Stromal cell of bone marrow (primary cell): ENCODE measurements around the gene ZFP62.
A peak's percentile ranks its signal among the peaks of the same experiment; 100 is the strongest.
"Not testable (repeated sequence)": the region's sequence is repeated elsewhere in the genome, so short reads cannot be mapped to it uniquely, and the experiment has no call there.

ENCODE experiments used
- DNase-seq: peaks from one replicate; pipeline ENCODE4 v3.0.0-alpha.2; 2012; ENCODE audit warnings: low read depth

Gene ZFP62

DNA sequence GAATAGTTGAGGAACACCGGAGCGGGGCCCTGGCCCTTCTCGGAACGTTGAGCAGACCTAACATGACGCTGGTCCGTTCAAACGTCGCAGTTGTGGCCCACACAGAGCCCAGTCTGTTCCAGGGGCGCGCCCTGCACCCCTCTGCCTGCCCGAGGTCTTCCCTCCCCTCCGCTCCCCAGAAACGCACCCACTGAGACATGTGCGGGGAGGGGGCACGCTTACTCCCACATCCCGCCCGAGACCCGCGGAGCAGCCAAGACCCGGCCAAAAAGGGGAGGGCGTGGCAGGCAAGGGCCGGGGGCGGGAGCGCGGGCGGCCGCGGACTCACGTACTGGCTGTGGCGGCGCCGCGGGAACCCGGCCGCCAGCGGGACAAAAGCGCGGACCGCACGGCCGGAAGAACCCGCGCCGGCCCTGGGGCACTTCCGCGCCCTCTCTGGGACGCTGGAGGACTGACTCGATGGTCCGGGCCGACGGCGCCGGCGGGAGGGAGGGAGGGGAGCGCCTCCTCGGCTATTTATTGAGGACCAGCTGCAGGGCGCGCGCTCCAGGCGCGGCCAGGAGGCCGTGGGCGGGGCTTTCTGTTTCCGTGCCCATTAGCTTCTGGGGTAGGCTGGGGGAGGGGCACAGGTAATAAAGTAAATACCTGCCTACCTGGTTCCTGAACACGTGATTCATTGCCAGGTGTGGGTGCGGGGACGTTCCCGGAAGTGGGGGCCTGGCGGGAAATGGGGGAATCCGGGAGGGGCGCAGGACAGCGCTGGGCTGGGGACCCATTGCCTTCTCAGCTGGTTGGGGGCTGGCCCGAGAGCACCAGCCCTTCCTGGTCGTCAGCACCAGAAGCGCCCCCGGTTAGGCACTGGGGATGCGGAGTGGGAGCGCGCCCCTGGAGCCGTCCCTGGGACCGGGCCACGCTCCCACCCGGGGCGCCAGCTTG lies at the start of gene ZFP62:
Gene ZFP62 (minus strand): TSS at position 390 of the 936 bp plus-strand sequence. CDS start 57 bp downstream, at position 333.
- peak; percentile 80 for DNase-seq

DNA sequence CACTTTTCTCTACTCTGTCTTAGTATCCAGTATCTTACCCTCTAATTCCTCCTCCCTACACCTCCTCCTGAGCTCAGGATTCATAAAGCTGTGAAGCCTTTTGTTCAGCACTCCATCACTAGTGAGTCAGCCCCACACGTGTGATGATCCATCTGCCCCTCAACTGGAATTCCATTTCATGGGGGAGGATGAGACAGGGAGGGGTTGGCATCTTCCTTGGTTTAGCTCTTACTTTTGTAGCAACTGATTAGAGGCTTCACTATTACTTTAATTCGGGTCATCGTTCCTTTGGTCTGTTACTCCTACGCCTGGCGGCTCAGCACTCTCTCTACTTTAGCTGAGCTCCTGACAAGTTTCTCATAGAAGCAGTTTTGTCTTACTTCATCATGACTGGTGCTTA lies 49.7 kb upstream of the ZFP62 start:
- no peak for DNase-seq

GRCh38 chr5:180910182-180910581 lies 49.1 kb upstream of the ZFP62 start:
- no peak for DNase-seq

DNA sequence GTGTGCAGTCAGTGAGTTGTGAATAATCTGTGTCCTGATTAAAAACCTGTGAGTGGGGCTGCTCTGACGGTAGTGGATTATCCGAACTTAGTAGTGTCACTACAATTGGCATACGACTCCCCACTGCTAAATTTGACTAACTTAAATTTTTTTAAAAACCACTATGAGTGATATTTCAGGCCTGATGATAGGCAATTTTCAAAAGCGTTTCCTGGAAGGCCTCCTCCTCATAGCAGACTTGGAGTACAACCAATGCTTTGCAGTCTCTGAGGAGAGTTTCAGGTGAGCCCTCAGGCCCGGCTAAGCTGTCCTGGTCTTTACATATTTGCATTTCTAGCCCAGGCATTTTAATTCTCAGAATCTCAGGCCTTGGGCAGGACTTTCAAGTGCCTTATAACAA lies 48.7 kb upstream of the ZFP62 start:
- no peak for DNase-seq

DNA sequence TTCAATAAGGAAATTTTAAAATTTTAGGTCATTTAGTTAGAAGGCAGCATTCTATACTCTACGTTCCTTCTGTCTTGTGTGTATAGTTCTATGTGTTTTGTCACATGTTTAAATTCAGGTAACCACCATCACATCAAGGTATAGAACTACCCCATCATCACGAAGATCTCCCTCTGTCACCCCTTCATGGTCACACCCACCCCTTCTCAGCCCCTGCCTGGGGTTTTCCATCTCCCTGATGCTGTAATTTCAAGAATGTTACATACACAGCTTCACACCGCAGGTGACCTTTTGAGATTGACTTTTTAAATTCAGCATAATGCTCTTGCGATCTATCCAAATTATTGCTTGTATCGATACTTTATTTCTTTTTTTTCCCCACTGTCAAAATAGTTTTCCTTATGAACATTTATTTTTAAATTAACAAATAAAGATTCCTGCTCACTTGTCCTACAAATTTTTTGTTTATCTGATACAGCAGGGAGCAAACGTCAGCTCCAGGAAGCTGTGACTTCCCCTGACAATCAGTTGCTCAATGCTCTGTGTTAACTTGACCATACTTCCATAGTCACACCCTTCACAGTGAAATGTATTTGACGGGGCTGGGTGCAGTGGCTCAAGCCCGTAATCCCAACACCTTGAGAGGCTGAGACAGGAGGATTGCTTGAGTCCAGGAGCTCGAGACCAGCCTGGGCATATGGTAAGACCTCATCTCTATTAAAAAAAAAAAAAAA lies 48.1 kb upstream of the ZFP62 start:
- DNase-seq: no peak

DNA sequence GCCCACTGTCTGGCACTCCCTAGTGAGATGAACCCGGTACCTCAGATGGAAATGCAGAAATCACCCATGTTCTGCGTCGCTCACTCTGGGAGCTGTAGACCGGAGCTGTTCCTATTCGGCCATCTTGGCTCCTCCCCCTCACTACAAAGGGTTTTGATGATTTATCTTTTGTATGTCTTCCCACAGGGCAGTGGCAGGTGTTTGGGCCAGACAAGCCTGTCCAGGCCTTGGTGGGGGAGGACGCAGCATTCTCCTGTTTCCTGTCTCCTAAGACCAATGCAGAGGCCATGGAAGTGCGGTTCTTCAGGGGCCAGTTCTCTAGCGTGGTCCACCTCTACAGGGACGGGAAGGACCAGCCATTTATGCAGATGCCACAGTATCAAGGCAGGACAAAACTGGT lies 47.3 kb upstream of the ZFP62 start:
- no peak for DNase-seq

- no peak for DNase-seq
These were observed 40.4 kb upstream of the ZFP62 start for GRCh38 chr5:180901319-180902009.

DNA sequence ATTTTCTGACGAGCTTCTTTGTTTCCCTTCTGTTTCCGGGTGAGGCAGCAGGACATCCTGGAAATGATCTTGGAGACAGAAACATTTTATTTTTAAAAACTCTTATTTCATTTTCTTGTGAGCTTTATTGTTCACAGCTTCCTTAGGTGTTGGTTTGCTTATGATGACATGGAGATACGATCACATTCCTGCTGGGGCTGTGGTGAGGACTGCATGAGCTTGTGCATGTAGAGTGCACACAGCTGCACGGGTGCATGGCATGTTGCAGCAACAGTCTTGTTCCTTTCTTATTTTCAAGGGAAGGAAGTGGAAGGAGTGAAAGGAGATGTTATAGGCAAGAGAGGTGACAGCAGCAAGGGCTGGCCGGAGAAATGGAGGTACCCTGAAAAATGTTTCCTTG lies 39.1 kb upstream of the ZFP62 start:
- DNase-seq: no peak

- no peak for DNase-seq
These were observed 37.7 kb upstream of the ZFP62 start, which contains the start of gene BTNL8 for GRCh38 chr5:180898621-180899246. Gene BTNL8 (plus strand): TSS chr5:180899159. CDS start chr5:180899311, 152 bp downstream.

- DNase-seq: not testable (repeated sequence)
These were observed 34.3 kb upstream of the ZFP62 start for GRCh38 chr5:180895330-180895729.

DNA sequence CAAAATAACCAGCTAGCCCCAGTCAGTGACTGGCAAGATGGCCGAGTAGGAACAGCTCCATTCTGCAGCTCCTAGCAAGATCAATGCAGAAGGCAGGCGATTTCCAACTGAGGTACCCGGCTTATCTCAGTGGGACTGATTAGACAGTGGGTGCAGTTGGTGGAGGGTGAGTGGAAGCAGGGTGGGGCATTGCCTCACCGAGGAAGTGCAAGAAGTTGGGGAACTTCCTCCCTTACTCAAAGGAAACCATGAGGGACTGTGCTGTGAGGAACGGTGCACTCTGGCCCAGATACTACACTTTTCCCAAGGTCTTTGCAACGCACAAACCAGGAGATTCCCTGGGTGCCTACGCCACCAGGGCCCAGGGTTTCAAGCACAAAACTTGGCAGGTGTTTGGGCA lies 28.3 kb upstream of the ZFP62 start:
- DNase-seq: no peak

GRCh38 chr5:180885845-180886529 lies 24.9 kb upstream of the ZFP62 start:
- DNase-seq: not testable (repeated sequence)

- DNase-seq: no peak
These were observed 14.9 kb upstream of the ZFP62 start for GRCh38 chr5:180875860-180876426.

DNA sequence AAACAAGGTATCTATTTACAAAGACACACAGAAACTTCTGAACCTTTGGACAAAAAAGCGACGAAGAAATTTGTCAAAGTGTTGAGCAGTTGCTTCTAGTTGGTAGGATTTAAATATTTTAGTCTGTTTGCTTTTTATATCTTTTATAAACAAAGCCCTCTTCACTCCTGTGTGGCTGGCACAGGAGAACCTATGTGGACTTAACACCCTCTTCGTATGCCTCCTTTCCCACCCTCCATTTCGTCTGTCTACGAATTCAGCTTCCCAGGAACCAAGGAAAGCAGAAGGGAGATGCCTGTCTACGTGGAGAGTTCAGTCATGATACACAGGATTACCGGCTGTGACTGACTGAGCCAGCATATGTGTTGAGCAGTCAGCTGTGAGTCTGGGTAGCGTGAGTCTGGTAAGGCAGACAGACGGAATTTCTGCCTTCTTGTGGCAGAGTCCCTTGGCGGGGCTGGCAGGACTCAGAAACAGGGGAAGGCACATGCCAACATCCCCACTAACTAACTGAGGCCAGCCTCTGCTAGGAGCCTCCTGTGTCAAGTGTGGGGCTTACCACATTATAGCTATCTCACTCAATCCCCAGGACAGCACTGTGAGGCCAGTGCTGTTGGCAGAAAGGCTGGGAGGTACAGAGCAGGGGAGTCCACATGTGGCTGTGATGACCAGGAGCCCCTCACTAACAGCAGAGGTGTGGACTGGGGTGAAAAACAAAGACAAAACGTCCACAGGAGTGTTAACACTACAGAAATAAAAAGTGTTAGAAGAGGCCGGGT lies 13.9 kb upstream of the ZFP62 start:
- DNase-seq: no peak

DNA sequence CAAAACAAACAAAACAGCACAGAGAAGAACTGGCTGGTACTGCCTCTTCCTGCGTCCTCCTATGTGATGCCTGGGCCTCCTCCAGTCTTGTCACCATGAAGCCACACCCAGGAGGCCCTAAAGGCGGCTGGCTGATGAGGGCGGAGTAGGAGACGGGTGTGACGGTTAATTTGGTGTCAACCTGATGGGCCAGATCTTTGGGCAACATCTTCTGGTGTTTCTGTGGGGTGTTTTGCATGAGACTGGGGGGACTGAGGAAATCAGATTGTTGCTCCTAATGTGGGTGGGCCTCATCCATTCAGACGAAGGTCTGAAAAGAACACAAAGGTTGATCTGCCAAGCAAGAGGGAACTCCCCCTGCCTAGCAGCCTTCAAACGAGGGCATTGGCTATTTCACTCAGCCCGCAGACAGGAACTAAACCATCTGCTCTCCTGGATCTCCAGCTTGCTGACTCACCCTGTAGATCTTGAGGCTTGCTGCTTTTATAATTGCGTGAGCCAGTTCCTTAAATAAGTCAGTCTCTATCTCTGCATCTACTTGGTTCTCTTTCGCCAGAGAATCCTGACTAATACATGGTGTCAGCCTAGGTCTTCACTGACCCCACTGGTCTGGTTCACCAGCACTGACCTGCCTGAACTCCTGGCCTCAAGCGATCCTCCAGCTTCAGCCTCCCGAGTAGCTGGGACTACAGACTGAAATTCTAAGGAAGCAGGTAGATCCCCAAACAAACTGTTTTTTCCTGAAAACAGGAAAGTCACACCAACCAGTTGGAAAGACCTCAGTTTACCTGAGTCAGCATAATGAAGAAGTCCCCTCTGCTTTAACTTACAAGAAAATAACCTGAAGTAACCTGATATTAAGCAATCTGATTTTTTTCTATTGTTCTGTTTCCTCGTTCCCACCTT lies 12.8 kb upstream of the ZFP62 start:
- DNase-seq: no peak

DNA sequence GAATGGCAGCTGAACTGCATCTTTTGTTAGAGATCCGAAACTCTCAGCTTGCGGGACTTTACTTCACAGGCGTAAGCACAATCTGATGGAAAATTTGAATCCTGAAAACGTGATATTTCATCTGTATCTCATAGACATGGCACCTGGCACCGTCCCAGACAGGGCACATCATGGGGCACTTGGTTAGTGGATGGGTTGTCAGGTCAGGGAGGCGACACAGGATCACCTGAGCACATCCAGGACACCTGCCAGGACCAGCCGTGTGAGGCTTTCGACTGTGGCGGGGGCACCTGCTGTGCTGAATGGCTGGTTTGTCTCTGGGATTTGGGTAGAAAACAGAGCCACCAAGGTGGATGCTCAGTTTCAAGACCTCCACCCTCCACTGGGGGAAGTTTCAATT lies 11.3 kb upstream of the ZFP62 start:
- DNase-seq: no peak

- no peak for DNase-seq
These were observed 9.4 kb upstream of the ZFP62 start for GRCh38 chr5:180870276-180871068.

GRCh38 chr5:180869587-180869986 lies 8.5 kb upstream of the ZFP62 start:
- DNase-seq: no peak
